Nephron progenitor cell (in vitro differentiated cells): Measurements from ENCODE around the gene SYNPR.

Source experiments
- DNase-seq: peaks from one replicate; pipeline ENCODE4 v3.0.0; 2021
- H3K27ac Mint-ChIP-seq: 2 replicates; pipeline ENCODE4 v1.8.0; 2021; ENCODE audit warnings: mild to moderate bottlenecking, moderate library complexity, mixed read lengths
- H3K27me3 Mint-ChIP-seq: 2 replicates; pipeline ENCODE4 v1.8.0; 2021; ENCODE audit warnings: mild to moderate bottlenecking, low read depth, mixed read lengths; ENCODE audit not compliant: poor library complexity
- H3K36me3 Mint-ChIP-seq: 2 replicates; pipeline ENCODE4 v1.8.0; 2021; ENCODE audit warnings: low read depth, mixed read lengths
- H3K4me1 Mint-ChIP-seq: 2 replicates; pipeline ENCODE4 v1.8.0; 2021; ENCODE audit warnings: mixed read lengths
- H3K4me3 Mint-ChIP-seq: 2 replicates; pipeline ENCODE4 v1.8.0; 2021; ENCODE audit warnings: mild to moderate bottlenecking, moderate library complexity, mixed read lengths
- H3K9me3 Mint-ChIP-seq: 2 replicates; pipeline ENCODE4 v1.8.0; 2021; ENCODE audit warnings: mild to moderate bottlenecking, moderate library complexity, mixed read lengths
- CTCF ChIP-seq: fragments of 200-600 bp; sonication (generic); IDR thresholded peaks from 2 replicates; pipeline ENCODE4 v1.5.0; 2021; ENCODE audit warnings: antibody characterized with exemption

The SYNPR gene

DNA sequence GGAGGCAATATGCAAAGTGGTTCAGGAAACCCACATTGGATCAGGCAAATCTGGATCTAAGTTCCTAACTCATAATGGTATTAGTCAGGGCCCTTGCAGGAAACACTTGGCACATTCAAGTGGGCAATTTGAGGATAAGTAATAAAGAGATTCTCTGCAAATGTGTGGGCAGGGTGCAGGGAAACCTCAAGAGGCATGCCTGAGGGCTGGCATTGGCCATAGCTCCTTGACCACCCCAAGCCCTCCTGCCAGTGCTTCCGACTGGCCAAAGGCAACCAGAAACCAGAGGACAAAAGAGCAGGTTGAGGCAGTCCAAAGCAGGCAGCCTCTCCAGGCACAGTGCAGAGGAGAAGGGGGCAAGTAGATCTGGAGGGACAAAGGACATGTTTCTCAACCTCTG, 243.5 kb downstream of the SYNPR start:
- DNase-seq, result no peak
- Mint-ChIP-seq H3K27me3 (peaks cover 8% of the 10 kb centered on the region), H3K4me3 (no peak overlapping the region), H3K9me3 (no peaks in the 10 kb centered on the region), H3K4me1 (peaks cover 4% of the 10 kb centered on the region), H3K27ac (peak overlapping the region; percentile 74), H3K36me3 (no peaks in the 10 kb centered on the region)
- no peak for TF ChIP-seq CTCF

- H3K36me3 Mint-ChIP-seq, result no peaks in the 10 kb centered on the region
- no peak overlapping the region for H3K27ac Mint-ChIP-seq
- no peak for DNase-seq
- H3K4me3 Mint-ChIP-seq, result no peak overlapping the region
- H3K9me3 Mint-ChIP-seq, result no peaks in the 10 kb centered on the region
- peaks cover 8% of the 10 kb centered on the region for H3K27me3 Mint-ChIP-seq
- H3K4me1 Mint-ChIP-seq, result peaks cover 4% of the 10 kb centered on the region
- no peak for TF ChIP-seq CTCF
These were observed 245.0 kb downstream of the SYNPR start for GRCh38 chr3:63523100-63523499.

DNA sequence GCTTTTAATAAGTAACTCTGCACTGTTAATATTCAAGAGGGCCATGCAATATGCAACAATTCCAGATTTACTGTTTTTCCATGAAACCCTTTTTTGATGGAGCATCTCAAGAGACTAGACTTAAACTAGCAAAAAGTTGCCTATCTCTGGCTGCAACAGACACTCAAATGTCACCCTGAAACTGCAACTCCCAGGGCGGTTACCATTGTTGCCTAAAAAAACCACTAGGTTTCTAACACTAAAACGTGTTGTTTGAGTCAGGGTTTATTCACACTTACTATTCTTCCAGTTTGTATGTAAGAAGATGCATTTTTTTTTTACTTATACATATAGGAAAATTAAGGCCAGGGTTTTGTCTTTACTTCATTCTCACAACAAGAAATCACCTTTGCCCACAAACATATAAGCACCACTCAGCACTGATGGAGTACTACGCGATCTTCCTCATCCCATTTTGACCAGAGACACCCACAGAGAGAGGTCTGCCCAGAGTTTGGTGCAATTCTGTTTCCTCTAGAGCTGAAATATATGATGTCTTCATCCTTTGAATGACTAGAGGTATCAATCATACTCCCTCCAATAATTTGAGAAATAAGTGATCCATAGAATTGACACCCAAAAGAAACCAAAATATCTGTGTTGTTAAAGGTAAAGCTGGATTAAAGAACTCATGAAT, 250.4 kb downstream of the SYNPR start:
- Mint-ChIP-seq H3K9me3 (no peaks in the 10 kb centered on the region), H3K27me3 (peaks cover 8% of the 10 kb centered on the region), H3K4me1 (peaks cover 1% of the 10 kb centered on the region), H3K4me3 (no peak overlapping the region), H3K27ac (no peak overlapping the region), H3K36me3 (no peaks in the 10 kb centered on the region)
- no peak for DNase-seq
- no peak for TF ChIP-seq CTCF

DNA sequence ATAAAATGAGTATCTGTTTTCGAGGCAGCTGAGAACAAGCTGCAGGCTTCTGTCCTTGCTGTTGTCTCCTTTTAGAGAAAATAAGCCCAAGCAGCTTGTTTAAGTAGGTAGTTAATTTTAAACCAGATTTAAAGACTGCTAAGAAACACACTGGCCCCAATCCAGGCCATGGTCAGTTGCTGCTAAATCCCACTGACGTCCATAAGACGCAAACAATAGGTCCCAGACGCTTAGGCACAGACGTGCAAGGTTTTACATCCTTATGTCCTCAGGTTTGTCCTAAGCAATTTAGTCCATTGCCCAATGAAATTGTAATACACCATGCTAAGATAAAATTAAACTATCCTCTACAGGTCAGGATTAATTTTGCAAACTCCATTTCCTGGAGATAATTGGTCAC, 254.4 kb downstream of the SYNPR start:
- TF ChIP-seq CTCF, result no peak
- Mint-ChIP-seq H3K9me3 (no peaks in the 10 kb centered on the region), H3K4me1 (no peaks in the 10 kb centered on the region), H3K36me3 (no peaks in the 10 kb centered on the region), H3K4me3 (no peak overlapping the region), H3K27ac (no peak overlapping the region), H3K27me3 (no peaks in the 10 kb centered on the region)
- no peak for DNase-seq

DNA sequence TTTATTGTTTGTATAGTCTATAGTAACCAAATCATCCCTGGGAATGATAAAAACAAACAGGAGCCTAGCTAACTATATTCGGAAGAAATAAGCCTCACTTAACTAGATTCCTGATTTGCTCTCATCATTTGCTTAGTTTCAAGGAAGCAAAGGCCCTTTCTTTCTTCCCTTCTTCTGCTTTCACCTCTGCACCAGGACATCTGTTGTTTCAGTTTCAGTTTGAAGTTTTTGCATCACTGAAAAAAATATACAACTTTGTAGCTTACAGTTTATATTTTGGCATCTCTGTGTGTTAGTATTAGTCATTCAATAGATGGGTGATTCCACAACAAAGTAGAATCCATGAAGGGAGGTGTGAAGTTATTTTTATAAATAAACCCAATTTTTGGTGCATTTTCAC, 260.8 kb downstream of the SYNPR start:
- no peak for TF ChIP-seq CTCF
- peaks cover 7% of the 10 kb centered on the region for H3K27me3 Mint-ChIP-seq

GRCh38 chr3:63555767-63556166, 277.7 kb downstream of the SYNPR start:
- no peaks in the 10 kb centered on the region for H3K9me3 Mint-ChIP-seq
- DNase-seq, result no peak
- H3K27me3 Mint-ChIP-seq, result peaks cover 3% of the 10 kb centered on the region
- H3K4me1 Mint-ChIP-seq, result no peaks in the 10 kb centered on the region
- TF ChIP-seq CTCF, result no peak
- H3K4me3 Mint-ChIP-seq, result no peak overlapping the region
- H3K27ac Mint-ChIP-seq, result no peak overlapping the region
- no peaks in the 10 kb centered on the region for H3K36me3 Mint-ChIP-seq

More for the DNA sequence above, 260.8 kb downstream of the SYNPR start:
- H3K9me3 Mint-ChIP-seq, result no peaks in the 10 kb centered on the region
- DNase-seq, result no peak
- H3K27ac Mint-ChIP-seq, result no peak overlapping the region
- H3K4me1 Mint-ChIP-seq, result no peaks in the 10 kb centered on the region
- no peak overlapping the region for H3K4me3 Mint-ChIP-seq
- no peaks in the 10 kb centered on the region for H3K36me3 Mint-ChIP-seq
